Activated CD4-positive, CD25-positive, alpha-beta regulatory T cell treated with anti-CD3 and anti-CD28 coated beads, Interleukin-2, amount 50 U/mL, for 16 hours (primary cell): Measurements from ENCODE around the gene UPK3B.
A peak's percentile ranks its signal among the peaks of the same experiment; 100 is the strongest.
"Not testable (repeated sequence)": the region's sequence is repeated elsewhere in the genome, so short reads cannot be mapped to it uniquely, and the experiment has no call there.

Experiments used
- DNase-seq: peaks from one replicate; pipeline ENCODE4 v3.0.0-alpha.2; 2020; ENCODE audit warnings: low read depth, low spot score

UPK3B gene

GRCh38 chr7:76512941-76513816, 2.8 kb downstream of the UPK3B start:
- no peak for DNase-seq

DNA sequence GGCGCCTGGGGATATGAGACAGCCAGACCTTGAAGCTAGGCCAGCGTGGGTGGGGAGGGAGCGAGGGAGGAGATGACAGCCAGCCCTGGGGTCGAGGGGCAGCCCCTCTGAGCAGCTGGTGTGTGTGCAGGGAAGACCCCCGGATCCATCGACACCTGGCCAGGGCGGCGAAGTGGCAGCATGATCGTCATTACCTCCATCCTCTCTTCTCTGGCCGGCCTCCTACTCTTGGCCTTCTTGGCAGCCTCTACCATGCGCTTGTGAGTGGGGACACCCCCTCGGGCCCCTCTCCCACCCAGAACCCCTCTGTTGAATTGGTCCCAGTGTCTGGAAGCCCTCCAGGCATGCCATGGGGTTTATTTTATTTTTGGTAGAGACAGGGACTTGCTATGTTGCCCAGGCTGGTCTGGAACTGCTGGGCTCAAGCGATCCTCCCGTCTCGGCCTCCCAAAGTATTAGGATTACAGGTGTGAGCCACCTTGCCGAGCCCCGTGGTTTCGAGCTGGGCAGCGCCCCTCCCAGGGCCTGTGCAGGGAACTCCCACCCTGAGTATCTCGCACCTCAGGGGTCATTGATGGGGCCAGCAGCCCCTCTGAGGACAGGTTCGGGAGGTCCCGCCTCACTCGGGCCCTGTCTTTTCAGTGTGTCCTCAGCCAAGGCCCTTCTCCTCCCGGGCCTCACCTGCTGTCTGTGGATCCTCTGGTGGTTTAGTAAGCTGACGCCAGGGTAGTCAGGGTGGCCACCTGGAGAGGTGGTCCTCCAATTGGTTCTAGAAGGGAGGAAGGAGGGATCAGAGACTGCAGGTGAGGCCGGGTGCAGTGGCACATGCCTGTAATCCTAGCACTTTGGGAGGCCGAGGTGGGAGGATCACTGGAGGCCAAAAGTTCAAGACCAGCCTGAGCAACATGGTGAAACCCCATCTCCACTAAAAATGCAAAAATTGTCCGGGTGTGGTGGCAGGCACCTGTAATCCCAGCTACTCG, 3.8 kb downstream of the UPK3B start:
- DNase-seq, result no peak

GRCh38 chr7:76514926-76515771, 4.8 kb downstream of the UPK3B start:
- DNase-seq, result no peak

- DNase-seq, result no peak
Measured at GRCh38 chr7:76515999-76516443, 5.7 kb downstream of the UPK3B start.

DNA sequence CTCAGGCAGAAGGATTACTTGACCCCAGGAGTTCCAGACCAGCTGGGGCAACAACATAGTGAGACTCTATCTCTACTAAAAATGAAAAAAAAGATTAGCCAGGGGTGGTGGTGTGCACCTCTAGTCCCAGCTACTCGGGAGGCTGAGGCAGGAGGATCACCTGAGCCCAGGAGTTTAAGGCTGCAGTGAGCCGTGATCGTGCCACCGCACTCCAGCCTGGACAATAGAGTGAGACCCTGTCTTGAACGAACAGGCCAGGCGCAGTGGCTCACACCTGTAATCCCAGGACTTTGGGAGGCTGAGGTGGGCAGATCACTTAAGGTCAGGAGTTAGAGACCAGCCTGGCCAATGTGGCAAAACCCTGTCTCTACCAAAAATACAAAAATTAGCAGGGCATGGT, 6.6 kb downstream of the UPK3B start:
- DNase-seq, result not testable (repeated sequence)

- DNase-seq, result not testable (repeated sequence)
Measured at GRCh38 chr7:76526183-76526582, 15.8 kb downstream of the UPK3B start.

GRCh38 chr7:76531643-76532042, 21.3 kb downstream of the UPK3B start:
- DNase-seq, result not testable (repeated sequence)

GRCh38 chr7:76543197-76543596, 32.8 kb downstream of the UPK3B start, which contains the start of gene SPDYE16:
Gene SPDYE16 (minus strand): TSS chr7:76543297. CDS start chr7:76541459, 1,838 bp downstream.
- DNase-seq, result not testable (repeated sequence)

DNA sequence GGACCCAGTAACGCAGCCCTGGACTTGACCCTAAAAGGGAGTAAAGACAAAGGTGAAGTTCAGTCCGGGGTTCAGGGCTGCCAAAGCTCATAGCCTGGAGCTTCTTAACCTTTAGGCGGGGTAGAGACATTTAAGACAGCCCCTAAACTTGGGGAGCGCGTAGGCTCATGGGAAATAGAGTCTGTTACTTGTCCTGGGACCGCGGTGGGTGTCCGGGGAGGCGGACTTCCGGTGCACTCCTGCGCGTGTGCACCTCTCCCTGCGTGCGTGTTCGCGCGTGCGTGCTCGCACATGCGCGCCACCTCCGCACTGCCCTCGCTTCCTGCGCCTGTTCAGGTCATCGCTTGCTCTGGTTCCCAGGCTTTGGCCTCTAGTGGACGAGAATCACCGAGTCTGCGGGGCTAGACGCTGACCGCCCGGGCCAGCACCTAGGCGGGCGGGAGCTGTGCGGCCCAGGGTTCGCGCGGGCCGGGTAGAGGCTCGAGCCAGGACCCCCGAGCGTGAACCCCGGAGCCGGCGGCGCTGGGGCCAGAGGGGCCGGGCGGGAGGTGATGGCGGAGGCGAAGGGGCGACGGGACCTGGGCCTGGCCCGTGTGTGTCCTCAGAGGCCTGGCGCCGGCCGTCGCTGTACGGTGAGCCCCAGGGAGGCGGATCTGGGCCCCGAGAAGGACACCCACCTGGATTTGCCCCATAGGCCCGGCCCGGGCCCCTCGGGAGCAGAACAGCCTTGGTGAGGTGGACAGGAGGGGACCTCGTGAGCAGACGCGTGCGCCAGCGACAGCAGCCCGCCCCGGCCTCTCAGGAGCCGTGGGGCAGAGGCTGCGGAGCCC, 38.9 kb downstream of the UPK3B start:
- peak; percentile 67 for DNase-seq

DNA sequence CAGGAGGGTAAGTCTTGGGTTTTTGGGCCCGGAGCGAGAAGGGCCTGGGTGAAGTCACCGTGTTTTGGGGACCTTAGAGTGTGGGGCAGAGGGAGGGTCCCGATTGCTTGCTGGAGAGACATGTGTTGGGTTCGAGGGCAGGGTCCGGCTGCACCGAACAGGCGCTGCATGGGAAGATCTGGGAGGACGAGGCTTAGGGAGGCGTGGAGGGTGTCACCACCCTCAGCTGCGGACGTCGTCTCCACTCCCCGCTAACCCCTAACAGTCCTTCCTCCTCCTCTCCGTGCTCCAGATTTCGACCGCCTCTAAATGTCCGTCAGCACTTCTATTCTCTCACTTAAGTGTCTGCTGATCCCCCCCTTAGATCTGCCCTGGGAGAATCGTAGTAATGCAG, 39.5 kb downstream of the UPK3B start:
- not testable (repeated sequence) for DNase-seq

- DNase-seq, result not testable (repeated sequence)
Measured at GRCh38 chr7:76551992-76552391, 41.6 kb downstream of the UPK3B start.

GRCh38 chr7:76559685-76560084, 49.3 kb downstream of the UPK3B start:
- DNase-seq, result not testable (repeated sequence)

DNA sequence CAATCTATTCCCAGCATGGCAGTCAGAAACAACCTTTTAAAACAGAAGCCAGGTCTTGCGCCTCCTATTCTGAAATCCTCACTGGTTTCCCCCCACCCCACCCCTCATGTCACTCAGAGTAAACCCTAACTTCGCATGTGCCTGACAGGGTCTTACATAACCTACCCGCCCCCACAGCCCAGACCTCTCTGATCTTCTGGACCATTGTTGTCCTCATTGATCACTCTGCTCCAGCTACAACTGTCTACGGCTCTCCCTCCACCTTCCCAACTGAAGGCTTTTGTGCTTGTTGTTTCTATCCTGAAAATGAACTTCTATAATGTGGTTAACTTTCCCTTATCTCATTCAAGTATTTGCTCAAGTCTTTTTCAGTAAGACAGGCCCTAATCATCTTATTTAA, 49.8 kb downstream of the UPK3B start:
- not testable (repeated sequence) for DNase-seq

DNA sequence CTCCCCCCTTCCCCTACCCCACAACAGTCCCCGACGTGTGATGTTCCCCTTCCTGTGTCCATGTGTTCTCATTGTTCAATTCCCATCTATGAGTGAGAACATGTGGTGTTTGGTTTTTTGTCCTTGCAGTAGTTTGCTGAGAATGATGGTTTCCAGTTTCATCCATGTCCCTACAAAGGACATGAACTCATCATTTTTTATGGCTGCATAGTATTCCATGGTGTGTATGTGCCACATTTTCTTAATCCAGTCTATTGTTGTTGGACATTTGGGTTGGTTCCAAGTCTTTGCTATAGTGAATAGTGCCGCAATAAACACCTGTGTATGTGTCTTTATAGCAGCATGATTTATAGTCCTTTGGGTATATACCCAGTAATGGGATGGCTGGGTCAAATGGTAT, 51.0 kb downstream of the UPK3B start:
- DNase-seq, result not testable (repeated sequence)

GRCh38 chr7:76565001-76565400, 54.6 kb downstream of the UPK3B start:
- DNase-seq, result not testable (repeated sequence)
